Occipital lobe (tissue), 3 donors: Measurements from ENCODE around the gene ZMYM4. TPM values are rescaled to one million over a fixed set of nuclear protein-coding genes. Genes with fewer than 3 reads are reported as not detected.
A peak's percentile ranks its signal among the peaks of the same experiment; 100 is the strongest.
"Not testable (repeated sequence)": the region's sequence is repeated elsewhere in the genome, so short reads cannot be mapped to it uniquely, and the experiment has no call there.

Source experiments
- DNase-seq: peaks from one replicate; lab custom pipeline; 2025; lab: John Stamatoyannopoulos, UW
- small RNA-seq: library from RNA; depleted of rRNA; stranded (forward); fragments of <200 nt; gene quantifications from one replicate; pipeline ENCODE3, GENCODE V24; 2014
- total RNA-seq: library from RNA; depleted of rRNA; stranded (reverse); fragments of >200 nt; gene quantifications from one replicate; pipeline ENCODE4 v1.2.3, GENCODE V29; 2014

Gene ZMYM4
- total RNA-seq, 1 donor from 2014 or later: 108 TPM

GRCh38 chr1:35452106-35452774, 183.7 kb downstream of the ZMYM4 start:
- peak; percentile 22 for DNase-seq

- no peak for DNase-seq
Observed at GRCh38 chr1:35453031-35453430, 184.5 kb downstream of the ZMYM4 start.

- no peak for DNase-seq
Observed at GRCh38 chr1:35454176-35454575, 185.7 kb downstream of the ZMYM4 start.

GRCh38 chr1:35454616-35455015, 186.1 kb downstream of the ZMYM4 start:
- no peak for DNase-seq

GRCh38 chr1:35460796-35461195, 192.3 kb downstream of the ZMYM4 start:
- DNase-seq: no peak

GRCh38 chr1:35461966-35462651, 193.6 kb downstream of the ZMYM4 start:
- no peak for DNase-seq

GRCh38 chr1:35463232-35463631, 194.7 kb downstream of the ZMYM4 start:
- no peak for DNase-seq

- DNase-seq: not testable (repeated sequence)
Observed at GRCh38 chr1:35463749-35464148, 195.2 kb downstream of the ZMYM4 start.

GRCh38 chr1:35466120-35466519, 197.6 kb downstream of the ZMYM4 start:
- no peak for DNase-seq

- no peak for DNase-seq
Observed at GRCh38 chr1:35470977-35471613, 202.6 kb downstream of the ZMYM4 start.

Small RNAs within 50 kb of the gene (small RNA-seq; reads per million reads assigned to genes)
- gene RF00091: not detected

Other genes with a start within 250 kb of the ZMYM4 start
- gene ZMYM6, start 236.8 kb upstream of the ZMYM4 start, total RNA-seq: 38.1 TPM
- 41.0 TPM for gene ZMYM1, start 189.3 kb upstream of the ZMYM4 start, total RNA-seq
- 342 TPM for gene SFPQ, start 75.6 kb upstream of the ZMYM4 start, total RNA-seq